ENCODE measurements around the gene LRMDA. TPM values are rescaled to one million over a fixed set of nuclear protein-coding genes. Genes with fewer than 3 reads are reported as not detected.
A peak's percentile ranks its signal among the peaks of the same experiment; 100 is the strongest.

Gene LRMDA
- total and polyA plus RNA-seq, 2 of the 13 experiments (the other 11 are each of a cell fraction or from before 2014, with no cell fraction given): 13.4 to 22.0 TPM

DNA sequence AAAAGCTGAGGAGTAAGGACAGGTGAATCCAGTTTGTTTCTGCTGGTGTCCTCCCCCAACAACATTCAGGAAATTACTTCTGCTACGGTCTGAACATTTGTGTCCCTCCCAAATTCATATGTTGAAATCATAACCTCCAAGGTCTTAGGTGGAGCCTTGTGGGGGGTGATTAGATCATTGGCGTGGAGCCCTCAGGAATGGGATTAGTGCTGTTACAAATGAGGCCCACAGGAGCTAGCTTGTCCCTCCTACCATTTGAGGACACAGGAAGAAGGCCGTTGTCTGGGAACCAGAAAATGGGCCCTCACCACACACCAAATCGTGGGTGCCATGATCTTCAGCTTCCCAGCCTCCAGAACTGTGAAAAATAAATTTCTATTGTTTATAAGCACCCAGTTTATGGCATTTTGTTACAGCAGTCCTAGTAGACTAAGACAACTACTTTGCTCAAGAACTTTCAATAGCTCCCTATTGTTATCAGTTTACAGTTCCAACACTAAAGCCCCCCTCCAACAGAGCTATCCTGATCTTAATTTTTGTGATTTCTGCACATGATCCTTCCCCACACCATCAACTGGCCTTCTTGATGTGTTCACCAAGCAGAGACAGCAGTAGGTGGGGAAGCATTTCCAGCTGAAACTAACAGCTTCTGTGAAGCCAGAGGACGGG, 2.1 kb upstream of the LRMDA start:
- Histone ChIP-seq H3K9ac (ENCODE audit: insufficient read depth, low read depth, low read length) (peak overlapping the region; percentile 91; the same call in 1 of the 2 replicates), H3K27ac (ENCODE audit: extremely low read length, insufficient read depth, low read length) (no peak overlapping the region), H3K4me1 (ENCODE audit: insufficient read depth, low read length) (peaks cover 69% of the 10 kb centered on the region), H3K4me2 (ENCODE audit: low read depth, low read length) (peak overlapping the region; percentile 97), H3K27me3 (ENCODE audit: control insufficient read depth in 1 of 2, insufficient read depth in 2 of 2, low read length in 2 of 2) (no peaks in the 10 kb centered on the region), H4K20me1 (ENCODE audit: insufficient read depth, low read length) (no peaks in the 10 kb centered on the region), H3K36me3 (replicated peaks in 1 of 2; ENCODE audit: control insufficient read depth in 1 of 2, insufficient read depth in 2 of 2, low read length in 2 of 2) (no peaks in the 10 kb centered on the region), H3K9me3 (ENCODE audit: low read length) (no peaks in the 10 kb centered on the region), H3K4me3 (replicated peaks in 1 of 3; ENCODE audit: insufficient read depth in 1 of 3, low read depth in 2 of 3, low read length in 3 of 3) (no peak overlapping the region), H3K79me2 (ENCODE audit: insufficient read depth, low read length) (peaks cover 21% of the 10 kb centered on the region), H2AFZ (ENCODE audit: low read length) (no peak overlapping the region)
- FAIRE-seq (no peak), ATAC-seq (no peak), DNase-seq (ENCODE audit: low spot score) (no peak)
- CTCF ChIA-PET (ENCODE audit: low intra/inter-chr PET ratio, low total read pairs): no interaction called here
- POLR2A ChIA-PET: interaction anchor here (0.9 to 12.3 kb wide), 9 partner anchors 12 to 869 kb away, joined by 3 to 219 read pairs (median 10); partner anchors contain the start of gene ZNF503
- in situ Hi-C loops (cut with HindIII; ENCODE audit: extremely low pct_ligation_motif_present, low pct_unique_long_range_greater_than_20kb): no loop called here
- 50% methylated on average over 5 of the region's 5 CpGs for WGBS (ENCODE audit: low lambda C conversion rate)
- BruUV-seq (replicated peaks): no TSS peak
- intact Hi-C loops (cut with micrococcal nuclease; ENCODE audit: unreplicated experiment): loop anchor here (1.0 kb wide), 1 partner anchor 28 kb away; the partner anchor contains the start of gene ZNF503
- peak; percentile 0; the same call in 1 of the 2 replicates for TF ChIP-seq PRMT3 (CRISPR knock-in tag; IDR thresholded peaks at IDR 0.05; ENCODE audit: borderline replicate concordance, low read depth)
- no peak for TF ChIP-seq ZNF224 (CRISPR knock-in tag; IDR thresholded peaks at IDR 0.05)
- TF ChIP-seq PPARG (CRISPR knock-in tag; conservative IDR thresholded peaks at IDR 0.05): no peak
- TF ChIP-seq GFI1 (CRISPR knock-in tag; IDR thresholded peaks at IDR 0.05; ENCODE audit: borderline replicate concordance): 0 out of 2 replicates have a peak, but pooled peaks have one; percentile 22

DNA sequence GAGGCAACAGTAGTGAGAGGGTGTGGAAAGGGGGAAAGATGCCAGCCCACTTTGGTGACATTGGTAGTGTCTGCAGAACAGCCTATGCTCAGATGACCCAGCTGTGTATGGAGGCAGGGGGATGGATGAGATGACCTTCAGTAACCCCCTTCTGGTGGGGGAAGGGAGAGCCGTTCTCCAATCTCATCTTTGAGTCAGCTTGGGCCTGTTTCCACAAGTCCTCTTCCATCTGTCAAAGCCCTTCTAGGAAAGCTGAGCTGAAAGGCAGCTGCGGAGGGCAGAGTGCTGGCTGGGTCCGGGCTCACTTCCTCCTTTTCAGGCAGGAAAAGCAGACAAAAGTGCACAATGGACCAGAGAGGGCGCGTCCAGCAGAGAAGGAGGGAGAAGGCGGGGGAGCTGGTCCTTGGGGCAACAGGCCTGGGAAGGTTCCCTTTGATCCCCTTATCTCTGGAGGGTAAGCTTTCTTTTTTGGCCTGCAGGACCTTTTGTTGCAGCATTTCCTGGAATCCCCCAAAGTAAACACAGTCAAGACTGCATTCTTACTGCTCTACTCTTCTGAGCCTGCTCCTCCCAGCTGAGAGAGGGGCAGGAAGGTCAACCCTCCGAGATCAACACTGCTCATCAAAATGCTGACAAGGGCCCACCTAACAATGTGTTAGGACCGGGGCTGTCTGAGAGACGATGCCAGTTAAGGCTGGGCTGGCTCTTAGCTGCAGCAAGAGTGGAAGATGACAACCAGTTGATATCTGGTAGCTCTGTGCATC, 1.2 kb upstream of the LRMDA start:
- peak; percentile 70 for ATAC-seq
- no peaks in the 10 kb centered on the region for H3K36me3 ChIP-seq (replicated peaks in 1 of 2; ENCODE audit: control insufficient read depth in 1 of 2, insufficient read depth in 2 of 2, low read length in 2 of 2)
- in situ Hi-C loops (cut with HindIII; ENCODE audit: extremely low pct_ligation_motif_present, low pct_unique_long_range_greater_than_20kb) (loop anchor here (5.0 kb wide), 1 partner anchor 67 kb away; no protein-coding TSS in a partner anchor), intact Hi-C loops (cut with micrococcal nuclease; ENCODE audit: unreplicated experiment) (loop anchor here (1.0 to 10.0 kb wide), 3 partner anchors 29 to 95 kb away; partner anchors contain the start of gene ZNF503)
- CTCF ChIA-PET (ENCODE audit: low intra/inter-chr PET ratio, low total read pairs): no interaction called here
- H3K4me3 ChIP-seq (replicated peaks in 1 of 3; ENCODE audit: insufficient read depth in 1 of 3, low read depth in 2 of 3, low read length in 3 of 3): peak overlapping the region; percentile 77 to 95 (median 79)
- H3K27me3 ChIP-seq (ENCODE audit: control insufficient read depth in 1 of 2, insufficient read depth in 2 of 2, low read length in 2 of 2): no peaks in the 10 kb centered on the region
- H3K27ac ChIP-seq (ENCODE audit: extremely low read length, insufficient read depth, low read length): peak overlapping the region; percentile 92
- H3K4me1 ChIP-seq (ENCODE audit: insufficient read depth, low read length): peaks cover 71% of the 10 kb centered on the region
- no peaks in the 10 kb centered on the region for H3K9me3 ChIP-seq (ENCODE audit: low read length)
- 3% methylated on average over 7 of the region's 9 CpGs for WGBS (ENCODE audit: low lambda C conversion rate)
- FAIRE-seq: peak; percentile 99
- peak; percentile 97 for DNase-seq (ENCODE audit: low spot score)
- POLR2A ChIA-PET: interaction anchor here (0.6 to 12.3 kb wide), 21 partner anchors 11 to 874 kb away, joined by 3 to 219 read pairs (median 4); partner anchors contain the start of gene ZNF503
- no TSS peak for BruUV-seq (replicated peaks)
- no peak overlapping the region for H2AFZ ChIP-seq (ENCODE audit: low read length)
- peaks cover 21% of the 10 kb centered on the region for H3K79me2 ChIP-seq (ENCODE audit: insufficient read depth, low read length)
- H4K20me1 ChIP-seq (ENCODE audit: insufficient read depth, low read length): no peaks in the 10 kb centered on the region
- H3K4me2 ChIP-seq (ENCODE audit: low read depth, low read length): peak overlapping the region; percentile 97
- peak overlapping the region; percentile 91 for H3K9ac ChIP-seq (ENCODE audit: insufficient read depth, low read depth, low read length)
- TF ChIP-seq, protein P1, sequence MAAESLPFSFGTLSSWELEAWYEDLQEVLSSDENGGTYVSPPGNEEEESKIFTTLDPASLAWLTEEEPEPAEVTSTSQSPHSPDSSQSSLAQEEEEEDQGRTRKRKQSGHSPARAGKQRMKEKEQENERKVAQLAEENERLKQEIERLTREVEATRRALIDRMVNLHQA (CRISPR knock-in tag; IDR thresholded peaks at IDR 0.05): no peak
- TF ChIP-seq, protein P2, sequence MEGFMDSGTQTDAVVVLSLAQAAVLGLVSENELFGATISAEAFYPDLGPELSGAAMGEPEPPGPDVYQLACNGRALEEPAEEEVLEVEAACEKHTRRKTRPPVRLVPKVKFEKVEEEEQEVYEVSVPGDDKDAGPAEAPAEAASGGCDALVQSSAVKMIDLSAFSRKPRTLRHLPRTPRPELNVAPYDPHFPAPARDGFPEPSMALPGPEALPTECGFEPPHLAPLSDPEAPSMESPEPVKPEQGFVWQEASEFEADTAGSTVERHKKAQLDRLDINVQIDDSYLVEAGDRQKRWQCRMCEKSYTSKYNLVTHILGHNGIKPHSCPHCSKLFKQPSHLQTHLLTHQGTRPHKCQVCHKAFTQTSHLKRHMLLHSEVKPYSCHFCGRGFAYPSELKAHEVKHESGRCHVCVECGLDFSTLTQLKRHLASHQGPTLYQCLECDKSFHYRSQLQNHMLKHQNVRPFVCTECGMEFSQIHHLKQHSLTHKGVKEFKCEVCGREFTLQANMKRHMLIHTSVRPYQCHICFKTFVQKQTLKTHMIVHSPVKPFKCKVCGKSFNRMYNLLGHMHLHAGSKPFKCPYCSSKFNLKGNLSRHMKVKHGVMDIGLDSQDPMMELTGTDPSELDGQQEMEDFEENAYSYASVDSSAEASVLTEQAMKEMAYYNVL (CRISPR knock-in tag; IDR thresholded peaks at IDR 0.05; ENCODE audit: borderline replicate concordance): peak; percentile 92
- TF ChIP-seq ZNF749 (CRISPR knock-in tag; IDR thresholded peaks at IDR 0.05; ENCODE audit: borderline replicate concordance) (no peak), JUND (CRISPR knock-in tag; IDR thresholded peaks at IDR 0.05) (peak; percentile 38; the same call in 1 of the 2 replicates), ZNF143 (CRISPR knock-in tag; IDR thresholded peaks at IDR 0.05) (peak; percentile 30; the same call in 1 of the 2 replicates), ZSCAN25 (CRISPR knock-in tag; IDR thresholded peaks at IDR 0.05) (0 out of 2 replicates have a peak, but pooled peaks have one; percentile 25), TEAD3 (CRISPR knock-in tag; optimal IDR thresholded peaks at IDR 0.05; ENCODE audit: borderline replicate concordance) (peak; percentile 90), FOXP1 (IDR thresholded peaks at IDR 0.05) (no peak), FOXP1 (CRISPR knock-in tag; IDR thresholded peaks at IDR 0.05) (peak; percentile 89), SIX1 (CRISPR knock-in tag; IDR thresholded peaks at IDR 0.05; ENCODE audit: borderline replicate concordance) (peak; percentile 54; the same call in 1 of the 2 replicates)

Measured in HepG2 (cell line).